SK-MEL-5 (cell line): ENCODE measurements around the gene LTF. TPM values are rescaled to one million over a fixed set of nuclear protein-coding genes. Genes with fewer than 3 reads are reported as not detected.
A peak's percentile ranks its signal among the peaks of the same experiment; 100 is the strongest.

Experiments
- DNase-seq: peaks from one replicate; pipeline ENCODE4 v3.0.0-alpha.2; 2016; ENCODE audit warnings: low read depth, low spot score
- in situ Hi-C: cut with HindIII; loops from 2 replicates; pipeline ENCODE4 v1.10.0; 2016; ENCODE audit warnings: low sequenced_read_pairs, high pct_unique_total_duplicates, low pct_unique_long_range_greater_than_20kb
- total RNA-seq: library from RNA; depleted of rRNA; stranded (reverse); fragments of >200 nt; shearing (Covaris generic); gene quantifications from 2 replicates; pipeline ENCODE4 v1.2.3, GENCODE V29; 2014

LTF gene
- total RNA-seq, 1 experiment from 2014 or later: 0.11 TPM

DNA sequence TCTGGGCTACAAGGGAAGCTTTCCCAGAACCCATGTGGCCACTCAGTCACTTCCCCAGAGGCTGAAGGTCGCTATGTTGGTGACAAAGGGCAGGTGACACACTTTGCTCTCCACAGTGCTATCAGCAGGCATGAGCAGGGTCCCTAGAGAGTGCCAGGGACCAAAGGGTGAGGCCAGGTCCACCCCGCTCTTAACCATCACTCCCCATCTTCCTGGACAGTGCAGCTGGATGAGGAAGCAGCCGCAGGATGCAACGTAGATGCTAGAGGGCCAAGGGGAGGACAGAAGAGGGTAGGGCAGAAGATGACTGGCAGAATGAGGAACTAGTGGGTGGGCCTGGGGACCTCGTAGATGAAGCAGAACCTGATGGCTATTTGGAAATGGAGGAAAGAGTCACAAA lies 13.6 kb upstream of the LTF start:
- in situ Hi-C loops: no loop called here
- no peak for DNase-seq

- in situ Hi-C loops: no loop called here
- no peak for DNase-seq
These were observed 13.1 kb upstream of the LTF start for GRCh38 chr3:46477756-46478155.

DNA sequence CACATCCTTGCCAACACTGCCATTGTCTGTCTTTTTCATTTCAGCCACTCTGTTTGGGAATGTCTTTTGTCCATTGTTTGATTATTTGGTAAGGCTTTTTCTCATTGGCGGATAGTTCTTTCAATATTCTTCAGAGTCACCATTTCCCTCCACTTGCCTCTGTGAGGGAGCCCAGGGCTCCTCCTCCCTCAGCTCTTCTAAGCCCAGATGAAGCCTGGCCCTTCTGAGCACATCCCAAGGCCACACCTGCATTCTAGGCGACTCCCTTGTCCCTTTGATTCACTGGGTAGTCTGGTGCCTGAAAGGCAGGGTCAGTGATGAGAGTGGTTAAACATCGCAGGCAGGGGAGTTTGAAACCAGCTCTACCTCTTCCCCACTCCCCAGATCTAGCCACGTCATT lies 12.4 kb upstream of the LTF start:
- in situ Hi-C loops: no loop called here
- DNase-seq: no peak

- in situ Hi-C loops: no loop called here
These were observed 8.0 kb upstream of the LTF start for GRCh38 chr3:46472736-46473135.

GRCh38 chr3:46471371-46471914 lies 6.7 kb upstream of the LTF start:
- in situ Hi-C loops: no loop called here
- DNase-seq: no peak

More at GRCh38 chr3:46472736-46473135, 8.0 kb upstream of the LTF start:
- DNase-seq: no peak

DNA sequence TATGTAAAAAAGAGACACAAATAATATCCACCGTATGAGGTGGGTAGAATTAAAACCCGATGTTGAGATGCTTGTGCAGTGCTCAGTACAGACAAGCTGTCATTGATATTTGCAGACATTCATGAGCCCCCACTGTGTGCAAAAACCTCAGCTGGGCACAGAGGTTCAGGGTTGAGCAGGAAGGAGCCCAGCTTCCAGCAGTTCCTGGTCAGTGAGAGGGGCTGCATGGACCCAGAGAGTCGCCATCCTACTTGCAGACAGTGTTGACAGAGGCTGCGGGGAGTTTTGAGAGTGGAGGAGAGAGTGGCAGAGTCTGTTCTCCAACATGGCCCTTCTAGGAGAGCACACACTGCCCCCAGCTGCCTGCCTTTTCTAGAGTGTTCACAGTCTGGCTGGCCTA lies 6.1 kb upstream of the LTF start:
- no peak for DNase-seq
- in situ Hi-C loops: no loop called here

- DNase-seq: no peak
- in situ Hi-C loops: no loop called here
These were observed 5.1 kb upstream of the LTF start for GRCh38 chr3:46469680-46470357.

DNA sequence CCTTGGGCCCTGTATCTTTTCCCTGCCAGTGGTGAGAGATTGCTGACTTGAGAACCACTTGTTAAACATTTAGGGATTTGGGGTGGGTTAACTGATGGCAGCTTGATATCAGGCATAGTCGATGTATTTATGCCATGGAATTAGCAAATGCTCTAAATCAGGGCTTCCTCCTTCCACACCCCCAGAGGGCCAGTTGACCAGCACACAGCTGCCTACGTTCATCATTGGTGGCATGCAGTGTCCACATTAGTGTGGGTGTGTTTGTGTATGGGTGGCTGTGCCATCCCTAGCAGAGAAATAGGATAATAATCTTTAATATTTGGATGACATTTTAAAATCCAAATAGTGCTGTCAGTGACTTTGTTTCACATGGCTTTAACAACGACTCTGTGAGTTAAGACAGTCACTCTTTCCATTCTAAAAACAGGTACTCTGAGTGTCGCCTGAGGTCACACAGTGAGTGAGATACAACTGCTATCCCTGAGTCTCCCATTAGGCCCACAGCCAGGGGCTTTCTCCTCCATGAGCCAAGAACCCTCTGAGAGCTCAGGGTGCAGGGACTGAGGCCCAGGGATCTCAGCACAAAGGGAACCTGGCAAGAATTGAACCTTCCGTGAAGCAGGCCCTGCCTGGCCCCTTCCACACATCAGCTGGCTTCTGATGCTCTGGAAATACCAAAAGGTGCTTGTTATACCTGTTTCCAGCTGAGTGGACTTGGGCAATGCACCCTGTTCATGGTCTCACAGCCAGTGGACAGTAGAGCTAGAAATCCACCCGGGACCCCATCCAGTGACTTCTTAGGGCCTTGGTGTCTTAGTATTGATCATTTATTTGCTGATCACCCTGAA lies 4.3 kb upstream of the LTF start:
- in situ Hi-C loops: no loop called here
- no peak for DNase-seq

- in situ Hi-C loops: no loop called here
- no peak for DNase-seq
These were observed 2.9 kb upstream of the LTF start for GRCh38 chr3:46467562-46467961.

GRCh38 chr3:46466871-46467403 lies 2.2 kb upstream of the LTF start:
- DNase-seq: no peak

GRCh38 chr3:46466273-46466672 lies 1.6 kb upstream of the LTF start:
- DNase-seq: no peak
- in situ Hi-C loops: no loop called here

More at GRCh38 chr3:46466871-46467403, 2.2 kb upstream of the LTF start:
- in situ Hi-C loops: no loop called here

- in situ Hi-C loops: no loop called here
- DNase-seq: no peak
These were observed 453 bp upstream of the LTF start for GRCh38 chr3:46465196-46465520.

GRCh38 chr3:46463868-46464241 lies 850 bp downstream of the LTF start:
- in situ Hi-C loops: no loop called here
- DNase-seq: no peak

- no peak for DNase-seq
- in situ Hi-C loops: no loop called here
These were observed 1.4 kb downstream of the LTF start for GRCh38 chr3:46463120-46463867.

- DNase-seq: no peak
- in situ Hi-C loops: no loop called here
These were observed 2.2 kb downstream of the LTF start for GRCh38 chr3:46462511-46462910.

DNA sequence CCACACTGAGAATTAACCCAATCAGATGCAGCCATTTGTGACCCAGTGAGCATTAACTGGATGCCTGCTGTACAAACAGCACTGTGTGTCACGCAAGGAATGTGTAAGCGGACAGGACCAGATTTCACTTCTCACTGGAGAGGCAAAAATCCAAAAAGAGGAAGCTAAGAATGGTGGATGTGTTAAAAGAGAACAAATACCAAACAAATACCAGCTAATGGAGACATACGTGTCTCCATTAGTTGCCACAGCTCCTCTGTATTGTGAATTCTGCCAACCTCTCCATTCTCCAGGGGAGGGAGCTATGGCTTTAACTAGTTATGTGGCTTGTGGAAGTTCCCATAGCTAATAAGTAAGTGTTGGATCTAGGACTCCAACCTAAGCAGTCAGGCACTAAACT lies 2.6 kb downstream of the LTF start:
- peak; percentile 38 for DNase-seq
- in situ Hi-C loops: no loop called here

DNA sequence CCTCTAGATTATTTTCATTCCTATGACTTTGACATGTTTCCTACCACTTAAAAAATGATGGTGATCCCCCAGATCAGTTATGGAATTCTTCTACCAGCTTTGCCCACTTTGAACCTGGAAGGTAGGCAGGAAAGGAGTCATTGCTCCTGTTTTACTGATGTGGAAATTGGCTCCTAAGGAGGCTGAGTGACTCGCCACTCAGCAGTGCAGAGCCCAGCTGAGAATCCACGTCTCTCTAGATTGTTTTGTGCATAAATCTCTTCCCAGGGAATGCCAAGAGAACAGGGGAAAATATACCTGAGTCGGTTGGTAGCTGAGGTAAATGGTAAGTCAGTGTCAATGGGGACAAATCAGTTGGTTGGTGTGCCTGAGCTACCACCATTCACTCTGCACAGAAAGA lies 4.7 kb downstream of the LTF start:
- DNase-seq: no peak
- in situ Hi-C loops: no loop called here

DNA sequence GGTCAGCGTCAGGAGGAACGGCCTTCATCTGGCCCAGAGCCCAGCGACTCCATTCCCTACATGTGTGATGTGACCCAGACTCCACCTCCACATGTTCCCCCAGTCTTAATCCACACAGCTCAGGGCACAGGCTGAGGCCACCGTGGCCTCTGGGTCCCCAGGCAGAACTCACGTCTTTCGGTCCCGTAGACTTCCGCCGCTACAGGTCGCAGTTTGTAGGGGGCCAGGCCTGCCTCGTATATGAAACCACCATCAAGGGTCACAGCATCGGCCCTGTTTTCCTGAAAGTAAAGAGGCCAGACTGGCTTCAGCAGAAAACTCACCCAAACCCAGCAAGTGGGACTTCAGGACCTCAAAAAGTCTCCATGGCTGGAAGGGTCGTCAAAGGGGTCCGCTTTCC lies 8.6 kb downstream of the LTF start:
- DNase-seq: no peak
- in situ Hi-C loops: no loop called here
